Activated naive CD8-positive, alpha-beta T cell treated with anti-CD3 and anti-CD28 coated beads, Interleukin-2, amount 50 U/mL, for 24 hours (primary cell): ENCODE results near the gene OTOG.

ENCODE experiments used
- ATAC-seq: fragments of 150-1000 bp; cut with Tn5 transposase; one replicate; pipeline ENCODE4 v1.10.0; 2021
- DNase-seq: peaks from one replicate; pipeline ENCODE4 v3.0.0; 2021
- H3K27ac Mint-ChIP-seq: one replicate; pipeline ENCODE4 v1.8.0; 2021; ENCODE audit warnings: mild to moderate bottlenecking, mixed read lengths
- H3K27me3 Mint-ChIP-seq: one replicate; pipeline ENCODE4 v1.8.0; 2021; ENCODE audit warnings: mixed read lengths
- H3K36me3 Mint-ChIP-seq: one replicate; pipeline ENCODE4 v1.8.0; 2021; ENCODE audit warnings: low read depth, mixed read lengths
- H3K4me1 Mint-ChIP-seq: one replicate; pipeline ENCODE4 v1.8.0; 2021; ENCODE audit warnings: mixed read lengths
- H3K4me3 Mint-ChIP-seq: one replicate; pipeline ENCODE4 v1.8.0; 2021; ENCODE audit warnings: mild to moderate bottlenecking, moderate library complexity, mixed read lengths
- H3K9me3 Mint-ChIP-seq: one replicate; pipeline ENCODE4 v1.8.0; 2021; ENCODE audit warnings: mixed read lengths

OTOG gene

GRCh38 chr11:17511571-17511970, 35.5 kb upstream of the OTOG start:
- Mint-ChIP-seq H3K4me3 (no peak overlapping the region), H3K27me3 (peaks cover 6% of the 10 kb centered on the region), H3K27ac (no peak overlapping the region), H3K4me1 (peaks cover 3% of the 10 kb centered on the region), H3K9me3 (no peaks in the 10 kb centered on the region), H3K36me3 (no peaks in the 10 kb centered on the region)
- DNase-seq (no peak), ATAC-seq (no peak)

- Mint-ChIP-seq H3K36me3 (no peaks in the 10 kb centered on the region), H3K27me3 (peaks cover 5% of the 10 kb centered on the region), H3K4me1 (peaks cover 3% of the 10 kb centered on the region), H3K4me3 (no peak overlapping the region), H3K9me3 (no peaks in the 10 kb centered on the region), H3K27ac (no peak overlapping the region)
- DNase-seq (no peak), ATAC-seq (no peak)
Observed at GRCh38 chr11:17512101-17512500, 35.0 kb upstream of the OTOG start.

GRCh38 chr11:17513853-17514252, 33.2 kb upstream of the OTOG start:
- Mint-ChIP-seq H3K36me3 (no peaks in the 10 kb centered on the region), H3K4me1 (peaks cover 3% of the 10 kb centered on the region), H3K9me3 (no peaks in the 10 kb centered on the region), H3K27ac (no peak overlapping the region), H3K4me3 (no peak overlapping the region), H3K27me3 (peaks cover 5% of the 10 kb centered on the region)
- ATAC-seq = peak; percentile 57
- DNase-seq = peak; percentile 2

GRCh38 chr11:17514476-17514875, 32.6 kb upstream of the OTOG start:
- DNase-seq (no peak), ATAC-seq (no peak)
- H3K9me3 Mint-ChIP-seq = no peaks in the 10 kb centered on the region
- no peak overlapping the region for H3K4me3 Mint-ChIP-seq
- peaks cover 2% of the 10 kb centered on the region for H3K27me3 Mint-ChIP-seq
- peaks cover 3% of the 10 kb centered on the region for H3K4me1 Mint-ChIP-seq
- H3K36me3 Mint-ChIP-seq = no peaks in the 10 kb centered on the region
- H3K27ac Mint-ChIP-seq = no peak overlapping the region

GRCh38 chr11:17515443-17516176, 31.4 kb upstream of the OTOG start:
- Mint-ChIP-seq H3K9me3 (no peaks in the 10 kb centered on the region), H3K27me3 (peaks cover 2% of the 10 kb centered on the region), H3K4me1 (peaks cover 3% of the 10 kb centered on the region), H3K36me3 (no peaks in the 10 kb centered on the region), H3K4me3 (no peak overlapping the region), H3K27ac (no peak overlapping the region)
- no peak for DNase-seq
- ATAC-seq = no peak

GRCh38 chr11:17516551-17517150, 30.4 kb upstream of the OTOG start:
- no peak for ATAC-seq
- H3K4me1 Mint-ChIP-seq = peaks cover 3% of the 10 kb centered on the region
- peaks cover 2% of the 10 kb centered on the region for H3K27me3 Mint-ChIP-seq
- no peak for DNase-seq
- H3K36me3 Mint-ChIP-seq = no peaks in the 10 kb centered on the region
- no peak overlapping the region for H3K4me3 Mint-ChIP-seq
- no peak overlapping the region for H3K27ac Mint-ChIP-seq
- no peaks in the 10 kb centered on the region for H3K9me3 Mint-ChIP-seq

- DNase-seq (no peak), ATAC-seq (no peak)
- Mint-ChIP-seq H3K27ac (no peak overlapping the region), H3K9me3 (no peaks in the 10 kb centered on the region), H3K27me3 (peaks cover 2% of the 10 kb centered on the region), H3K4me3 (no peak overlapping the region), H3K36me3 (no peaks in the 10 kb centered on the region), H3K4me1 (peaks cover 3% of the 10 kb centered on the region)
Observed at GRCh38 chr11:17517186-17517585, 29.9 kb upstream of the OTOG start.

GRCh38 chr11:17518366-17518765, 28.7 kb upstream of the OTOG start:
- H3K9me3 Mint-ChIP-seq = no peaks in the 10 kb centered on the region
- DNase-seq (no peak), ATAC-seq (no peak)
- H3K4me3 Mint-ChIP-seq = no peak overlapping the region
- peaks cover 2% of the 10 kb centered on the region for H3K4me1 Mint-ChIP-seq
- H3K27ac Mint-ChIP-seq = no peak overlapping the region
- peaks cover 2% of the 10 kb centered on the region for H3K27me3 Mint-ChIP-seq
- no peaks in the 10 kb centered on the region for H3K36me3 Mint-ChIP-seq

GRCh38 chr11:17519061-17519885, 27.8 kb upstream of the OTOG start:
- H3K4me1 Mint-ChIP-seq = no peaks in the 10 kb centered on the region
- no peak for DNase-seq
- no peak for ATAC-seq
- H3K27me3 Mint-ChIP-seq = peaks cover 2% of the 10 kb centered on the region
- H3K4me3 Mint-ChIP-seq = no peak overlapping the region
- H3K27ac Mint-ChIP-seq = no peak overlapping the region
- H3K36me3 Mint-ChIP-seq = no peaks in the 10 kb centered on the region
- no peaks in the 10 kb centered on the region for H3K9me3 Mint-ChIP-seq

- no peak overlapping the region for H3K27ac Mint-ChIP-seq
Observed at GRCh38 chr11:17521106-17521900, 25.8 kb upstream of the OTOG start.

GRCh38 chr11:17522655-17523054, 24.4 kb upstream of the OTOG start:
- H3K9me3 Mint-ChIP-seq = no peaks in the 10 kb centered on the region
- no peak overlapping the region for H3K4me3 Mint-ChIP-seq
- DNase-seq = no peak
- H3K27ac Mint-ChIP-seq = no peak overlapping the region
- no peak for ATAC-seq
- H3K27me3 Mint-ChIP-seq = peaks cover 2% of the 10 kb centered on the region
- H3K36me3 Mint-ChIP-seq = no peaks in the 10 kb centered on the region
- H3K4me1 Mint-ChIP-seq = no peaks in the 10 kb centered on the region

More at GRCh38 chr11:17521106-17521900, 25.8 kb upstream of the OTOG start:
- ATAC-seq (no peak), DNase-seq (no peak)
- Mint-ChIP-seq H3K4me1 (no peaks in the 10 kb centered on the region), H3K36me3 (no peaks in the 10 kb centered on the region), H3K9me3 (no peaks in the 10 kb centered on the region), H3K4me3 (no peak overlapping the region), H3K27me3 (peaks cover 2% of the 10 kb centered on the region)

- no peak overlapping the region for H3K27ac Mint-ChIP-seq
- no peak for DNase-seq
- ATAC-seq = no peak
- peaks cover 2% of the 10 kb centered on the region for H3K27me3 Mint-ChIP-seq
- H3K4me1 Mint-ChIP-seq = no peaks in the 10 kb centered on the region
- H3K36me3 Mint-ChIP-seq = no peaks in the 10 kb centered on the region
- H3K4me3 Mint-ChIP-seq = no peak overlapping the region
- H3K9me3 Mint-ChIP-seq = no peaks in the 10 kb centered on the region
Observed at GRCh38 chr11:17524221-17524620, 22.8 kb upstream of the OTOG start.

GRCh38 chr11:17525570-17525969, 21.5 kb upstream of the OTOG start:
- no peaks in the 10 kb centered on the region for H3K9me3 Mint-ChIP-seq
- H3K27ac Mint-ChIP-seq = no peak overlapping the region
- ATAC-seq (no peak), DNase-seq (no peak)
- peaks cover 3% of the 10 kb centered on the region for H3K27me3 Mint-ChIP-seq
- no peaks in the 10 kb centered on the region for H3K4me1 Mint-ChIP-seq
- H3K36me3 Mint-ChIP-seq = no peaks in the 10 kb centered on the region
- H3K4me3 Mint-ChIP-seq = no peak overlapping the region

GRCh38 chr11:17526326-17526725, 20.7 kb upstream of the OTOG start:
- no peak overlapping the region for H3K27ac Mint-ChIP-seq

More at GRCh38 chr11:17526326-17526725, 20.7 kb upstream of the OTOG start:
- H3K4me1 Mint-ChIP-seq = no peaks in the 10 kb centered on the region
- H3K27me3 Mint-ChIP-seq = peaks cover 3% of the 10 kb centered on the region
- ATAC-seq (no peak), DNase-seq (no peak)
- no peak overlapping the region for H3K4me3 Mint-ChIP-seq
- no peaks in the 10 kb centered on the region for H3K9me3 Mint-ChIP-seq
- no peaks in the 10 kb centered on the region for H3K36me3 Mint-ChIP-seq
